Omental fat pad (tissue), 4 donors: ENCODE measurements around the gene ENO1. TPM values are rescaled to one million over a fixed set of nuclear protein-coding genes. Genes with fewer than 3 reads are reported as not detected.

Source experiments
- ATAC-seq: fragments of 150-250 bp; one replicate; pipeline ENCODE4 v1.9.1; 2016; ENCODE audit warnings: mild to moderate bottlenecking, moderate library complexity; ENCODE audit not compliant: low FRiP score
- DNase-seq: peaks from one replicate; pipeline ENCODE4 v3.0.0-alpha.2; 2019; ENCODE audit warnings: low spot score
- CTCF ChIP-seq, 3 donors: fragments of 450-650 bp; IDR thresholded peaks; one replicate each; pipeline ENCODE4 v1.5.1; 2016 to 2017; ENCODE audit warnings: antibody characterized with exemption in 3 of 3, mild to moderate bottlenecking in 3 of 3, moderate library complexity in 2 of 3
- small RNA-seq: library from RNA; depleted of rRNA; stranded (forward); fragments of <200 nt; gene quantifications from one replicate; pipeline ENCODE3, GENCODE V24; 2016
- total RNA-seq, 4 donors: library from RNA; depleted of rRNA; stranded (reverse); fragments of >200 nt; gene quantifications; one replicate each; pipeline ENCODE4 v1.1.0, GENCODE V29; 2016

The ENO1 gene
- total RNA-seq, 4 donors from 2014 or later: 322 to 1,205 (median 623) TPM

- ATAC-seq: no peak
- DNase-seq: no peak
- TF ChIP-seq CTCF (IDR thresholded peaks at IDR 0.05): no peak
Measured at GRCh38 chr1:8815582-8816151, 62.8 kb downstream of the ENO1 start.

DNA sequence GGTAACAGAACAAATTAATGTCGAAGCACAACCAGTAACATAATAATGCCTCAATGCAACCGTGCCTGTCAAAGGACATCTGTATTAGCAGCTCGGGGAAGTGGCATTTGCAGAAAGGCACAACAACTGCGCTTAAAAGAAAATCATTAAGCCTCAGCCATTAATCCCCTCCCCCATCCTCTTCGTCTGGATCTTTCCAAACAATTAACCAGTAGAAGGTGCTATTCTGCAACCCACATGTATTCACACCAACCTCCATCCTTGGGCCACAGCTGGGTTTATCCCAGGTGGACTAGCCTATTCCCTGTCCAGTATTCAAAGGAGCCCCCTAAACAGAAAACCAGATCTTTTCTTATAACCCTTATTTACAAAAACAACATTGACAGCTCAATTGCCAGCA lies 63.6 kb downstream of the ENO1 start:
- ATAC-seq (no peak), DNase-seq (no peak)
- no peak for TF ChIP-seq CTCF (IDR thresholded peaks at IDR 0.05)

GRCh38 chr1:8813991-8814390 lies 64.5 kb downstream of the ENO1 start:
- no peak for TF ChIP-seq CTCF (IDR thresholded peaks at IDR 0.05)
- ATAC-seq (no peak), DNase-seq (no peak)

GRCh38 chr1:8813016-8813763 lies 65.3 kb downstream of the ENO1 start:
- ATAC-seq (no peak), DNase-seq (no peak)
- no peak for TF ChIP-seq CTCF (IDR thresholded peaks at IDR 0.05)

DNA sequence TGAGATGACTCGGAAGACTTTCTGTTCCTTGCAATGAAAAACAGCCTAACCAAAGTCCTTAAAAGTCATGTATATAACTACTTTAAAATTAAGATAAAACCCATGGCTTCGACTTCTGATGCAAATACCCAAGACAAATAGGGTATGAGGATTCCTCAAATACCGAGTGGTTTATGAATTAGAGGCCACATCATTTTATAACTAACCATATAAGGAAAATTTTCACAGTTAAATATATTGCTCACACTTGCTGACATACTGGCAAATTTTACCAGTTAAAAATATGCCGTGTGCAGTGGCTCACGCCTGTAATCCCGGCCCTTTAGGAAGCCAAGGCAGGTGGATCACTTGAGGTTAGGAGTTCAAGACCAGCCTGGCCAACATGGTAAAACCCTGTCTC lies 66.4 kb downstream of the ENO1 start:
- ATAC-seq (no peak), DNase-seq (no peak)
- no peak for TF ChIP-seq CTCF (IDR thresholded peaks at IDR 0.05)

Small RNA genes within 50 kb of the gene (small RNA-seq; reads per million reads assigned to genes)
- gene AL139415.2: not detected
- not detected for gene MIR6728
- not detected for gene RNU6-304P

Other genes starting within 250 kb of the ENO1 start
- gene RERE, start 61.0 kb downstream of the ENO1 start, total RNA-seq: 100 to 1,000 TPM in 1 of 4 donors, 10 to 100 TPM in 3; 46.3 to 117 (median 55.4) TPM
- not detected for gene CA6, start 67.2 kb upstream of the ENO1 start, total RNA-seq
- not detected for gene SLC2A7, start 147.7 kb upstream of the ENO1 start, total RNA-seq
- gene SLC2A5, start 190.9 kb upstream of the ENO1 start, total RNA-seq: 1 to 10 TPM in 2 of 4 donors, under 1 TPM in 2; 0.32 to 7.9 (median 2.3) TPM